Body of pancreas (tissue), 4 donors: ENCODE data around the gene LONRF2.

Experiments used
- CTCF ChIP-seq, 7 experiments: fragments of 450-650 bp in 4 of 7; fragments of 200-600 bp in 3 of 7; sonication (generic) in 3 of 7; IDR thresholded peaks; one replicate each; pipeline ENCODE4 v1.5.1; 2016 to 2019; ENCODE audit warnings: antibody characterized with exemption in 7 of 7
- POLR2A ChIP-seq, 3 donors: fragments of 450-650 bp; IDR thresholded peaks; one replicate each; pipeline ENCODE4 v1.6.1; 2016; ENCODE audit warnings: antibody characterized with exemption in 3 of 3, mild to moderate bottlenecking in 2 of 3

DNA sequence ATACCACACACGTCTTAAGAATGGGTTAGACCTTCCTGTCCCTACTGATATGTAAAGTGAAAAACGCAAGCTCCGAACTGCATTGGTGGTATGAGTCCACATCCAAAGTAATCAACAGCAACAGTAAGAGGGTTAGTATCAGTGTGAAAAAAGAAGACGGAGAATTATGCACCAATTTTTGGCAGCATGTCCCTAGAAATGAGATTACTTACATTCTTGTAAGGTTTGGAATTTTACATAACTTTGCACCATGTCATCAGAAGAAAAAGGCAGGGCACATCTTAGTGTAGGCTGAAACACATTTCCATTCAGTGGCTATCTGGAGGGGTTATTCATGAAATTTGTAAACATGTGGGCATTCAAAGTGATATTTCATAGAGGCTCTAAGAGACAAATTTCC lies 88.2 kb downstream of the LONRF2 start:
- TF ChIP-seq CTCF (IDR thresholded peaks at IDR 0.05) (no peak), POLR2A (IDR thresholded peaks at IDR 0.05) (no peak)
